ENCODE data around the gene GPI. TPM values are rescaled to one million over a fixed set of nuclear protein-coding genes. Genes with fewer than 3 reads are reported as not detected.
"Not testable (repeated sequence)": the region's sequence is repeated elsewhere in the genome, so short reads cannot be mapped to it uniquely, and the experiment has no call there.

GPI gene
- polyA plus RNA-seq, 1 donor: 159 TPM

DNA sequence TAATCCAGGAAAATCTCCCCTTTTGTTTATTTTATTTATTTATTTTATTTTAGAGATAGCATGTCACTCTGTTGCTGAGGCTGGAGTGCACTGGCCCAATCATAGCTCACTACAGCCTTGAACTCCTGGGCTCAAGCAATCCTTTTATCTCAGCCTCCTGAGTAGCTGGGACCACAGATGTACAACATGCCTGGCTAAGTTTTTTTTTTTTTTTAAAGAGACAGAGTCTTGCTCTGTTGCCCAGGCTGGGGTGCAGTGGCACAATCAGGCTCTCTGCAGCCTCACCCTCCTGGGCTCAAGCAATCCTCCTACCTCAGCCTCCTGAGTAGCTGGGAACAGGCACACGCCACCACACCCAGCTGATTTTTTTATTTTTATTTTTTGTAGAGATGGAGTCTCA is 32.9 kb downstream of the GPI start:
- no peaks in the 10 kb centered on the region for H3K9me3 ChIP-seq (ENCODE audit: control insufficient read depth, low read depth, low read length)
- no peaks in the 10 kb centered on the region for H3K27me3 ChIP-seq (ENCODE audit: control insufficient read depth, insufficient read depth, low read length)
- no peaks in the 10 kb centered on the region for H3K4me1 ChIP-seq (ENCODE audit: control insufficient read depth, insufficient read depth, low read length)
- DNase-seq: no peak
- peaks cover 65% of the 10 kb centered on the region for H3K36me3 ChIP-seq (ENCODE audit: control insufficient read depth, insufficient read depth, low read length)
- no peak overlapping the region for H3K4me3 ChIP-seq (ENCODE audit: low read length)
- no peak overlapping the region for H3K27ac ChIP-seq (ENCODE audit: low read length)
- WGBS (ENCODE audit: insufficient coverage, low lambda C conversion rate): no CpG with 5 or more reads among the region's 1 CpG

DNA sequence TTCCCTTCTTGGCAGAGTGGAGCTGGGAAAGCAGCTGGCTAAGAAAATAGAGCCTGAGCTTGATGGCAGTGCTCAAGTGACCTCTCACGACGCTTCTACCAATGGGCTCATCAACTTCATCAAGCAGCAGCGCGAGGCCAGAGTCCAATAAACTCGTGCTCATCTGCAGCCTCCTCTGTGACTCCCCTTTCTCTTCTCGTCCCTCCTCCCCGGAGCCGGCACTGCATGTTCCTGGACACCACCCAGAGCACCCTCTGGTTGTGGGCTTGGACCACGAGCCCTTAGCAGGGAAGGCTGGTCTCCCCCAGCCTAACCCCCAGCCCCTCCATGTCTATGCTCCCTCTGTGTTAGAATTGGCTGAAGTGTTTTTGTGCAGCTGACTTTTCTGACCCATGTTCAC is 34.9 kb downstream of the GPI start:
- Histone ChIP-seq H3K4me3 (ENCODE audit: low read length) (no peak overlapping the region), H3K27ac (ENCODE audit: low read length) (no peak overlapping the region), H3K27me3 (ENCODE audit: control insufficient read depth, insufficient read depth, low read length) (no peaks in the 10 kb centered on the region), H3K36me3 (ENCODE audit: control insufficient read depth, insufficient read depth, low read length) (peaks cover 49% of the 10 kb centered on the region), H3K4me1 (ENCODE audit: control insufficient read depth, insufficient read depth, low read length) (peaks cover 3% of the 10 kb centered on the region), H3K9me3 (ENCODE audit: control insufficient read depth, low read depth, low read length) (no peaks in the 10 kb centered on the region)
- DNase-seq: no peak
- WGBS (ENCODE audit: insufficient coverage, low lambda C conversion rate): no CpG with 5 or more reads among the region's 9 CpGs

DNA sequence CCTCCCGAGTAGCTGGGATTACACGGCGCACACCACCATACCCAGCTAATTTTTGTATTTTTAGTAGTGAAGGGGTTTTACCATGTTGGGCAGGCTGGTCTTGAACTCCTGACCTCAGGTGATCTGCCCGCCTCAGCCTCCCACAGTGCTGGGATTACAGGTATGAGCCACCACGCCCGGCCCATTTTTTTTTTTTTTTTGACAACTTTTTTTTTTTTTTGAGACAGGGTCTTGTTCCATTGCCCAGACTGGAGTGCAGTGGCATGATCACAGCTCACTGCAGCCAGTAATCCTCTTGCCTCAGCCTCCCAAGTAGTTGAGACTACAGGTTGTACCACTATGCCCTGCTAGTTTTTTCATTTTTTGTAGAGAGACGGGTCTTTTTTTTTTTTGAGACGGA is 35.8 kb downstream of the GPI start:
- not testable (repeated sequence) for H3K9me3 ChIP-seq (ENCODE audit: control insufficient read depth, low read depth, low read length); H3K27me3 ChIP-seq (ENCODE audit: control insufficient read depth, insufficient read depth, low read length); H3K27ac ChIP-seq (ENCODE audit: low read length); DNase-seq; H3K4me3 ChIP-seq (ENCODE audit: low read length); H3K4me1 ChIP-seq (ENCODE audit: control insufficient read depth, insufficient read depth, low read length)
- WGBS (ENCODE audit: insufficient coverage, low lambda C conversion rate): no CpG with 5 or more reads among the region's 8 CpGs
- H3K36me3 ChIP-seq (ENCODE audit: control insufficient read depth, insufficient read depth, low read length): peaks cover 42% of the 10 kb centered on the region

DNA sequence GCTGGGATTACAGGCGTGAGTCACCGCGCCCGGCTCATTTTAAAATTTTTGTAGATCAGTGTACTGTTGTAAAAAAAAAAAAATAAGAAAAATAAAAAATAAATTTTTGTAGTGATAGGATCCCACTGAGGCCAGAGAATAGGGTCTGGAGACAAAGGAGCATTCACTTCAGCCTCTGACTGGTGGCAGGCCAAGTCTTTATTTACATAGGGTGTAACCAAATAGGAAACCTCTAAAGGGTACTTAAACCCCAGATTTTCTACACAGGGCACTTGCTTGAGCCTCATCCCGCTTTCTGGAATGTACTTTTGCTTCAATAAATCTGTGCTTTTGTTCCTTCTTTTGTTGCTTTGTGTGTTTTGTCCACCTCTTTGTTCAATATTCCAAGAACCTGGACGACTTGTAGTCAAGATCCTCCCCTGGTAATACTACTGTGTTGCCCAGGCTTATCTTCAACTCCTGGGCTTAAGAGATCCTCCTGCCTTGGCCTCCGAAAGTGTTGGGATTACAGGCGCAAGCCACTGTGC is 37.1 kb downstream of the GPI start:
- DNase-seq: no peak
- H3K27ac ChIP-seq (ENCODE audit: low read length): no peak overlapping the region
- no peak overlapping the region for H3K4me3 ChIP-seq (ENCODE audit: low read length)
- H3K4me1 ChIP-seq (ENCODE audit: control insufficient read depth, insufficient read depth, low read length): peaks cover 3% of the 10 kb centered on the region
- WGBS (ENCODE audit: insufficient coverage, low lambda C conversion rate): 100% methylated on average over 1 of the region's 8 CpGs
- H3K27me3 ChIP-seq (ENCODE audit: control insufficient read depth, insufficient read depth, low read length): no peaks in the 10 kb centered on the region
- peaks cover 30% of the 10 kb centered on the region for H3K36me3 ChIP-seq (ENCODE audit: control insufficient read depth, insufficient read depth, low read length)
- H3K9me3 ChIP-seq (ENCODE audit: control insufficient read depth, low read depth, low read length): no peaks in the 10 kb centered on the region

DNA sequence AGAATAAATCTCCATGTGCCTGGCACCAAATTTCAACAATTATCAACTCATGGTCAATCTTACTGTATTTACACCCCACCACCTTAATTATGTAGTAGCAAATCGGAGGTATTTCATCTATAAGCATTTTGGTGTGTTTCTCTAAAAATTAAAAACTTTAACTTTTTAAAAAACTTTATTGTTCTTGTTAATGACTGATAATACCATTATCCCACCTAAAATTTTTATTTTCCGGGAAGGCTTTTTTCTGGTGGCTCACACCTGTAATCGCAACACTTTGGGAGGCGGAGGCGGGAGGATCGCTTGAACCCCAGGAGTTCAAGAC is 38.8 kb downstream of the GPI start:
- Histone ChIP-seq H3K27ac (ENCODE audit: low read length) (peak overlapping the region; percentile 51), H3K4me1 (ENCODE audit: control insufficient read depth, insufficient read depth, low read length) (peaks cover 3% of the 10 kb centered on the region), H3K9me3 (ENCODE audit: control insufficient read depth, low read depth, low read length) (no peaks in the 10 kb centered on the region), H3K36me3 (ENCODE audit: control insufficient read depth, insufficient read depth, low read length) (peaks cover 18% of the 10 kb centered on the region), H3K4me3 (ENCODE audit: low read length) (peak overlapping the region; percentile 86), H3K27me3 (ENCODE audit: control insufficient read depth, insufficient read depth, low read length) (no peaks in the 10 kb centered on the region)
- DNase-seq: no peak
- no CpG with 5 or more reads among the region's 6 CpGs for WGBS (ENCODE audit: insufficient coverage, low lambda C conversion rate)

DNA sequence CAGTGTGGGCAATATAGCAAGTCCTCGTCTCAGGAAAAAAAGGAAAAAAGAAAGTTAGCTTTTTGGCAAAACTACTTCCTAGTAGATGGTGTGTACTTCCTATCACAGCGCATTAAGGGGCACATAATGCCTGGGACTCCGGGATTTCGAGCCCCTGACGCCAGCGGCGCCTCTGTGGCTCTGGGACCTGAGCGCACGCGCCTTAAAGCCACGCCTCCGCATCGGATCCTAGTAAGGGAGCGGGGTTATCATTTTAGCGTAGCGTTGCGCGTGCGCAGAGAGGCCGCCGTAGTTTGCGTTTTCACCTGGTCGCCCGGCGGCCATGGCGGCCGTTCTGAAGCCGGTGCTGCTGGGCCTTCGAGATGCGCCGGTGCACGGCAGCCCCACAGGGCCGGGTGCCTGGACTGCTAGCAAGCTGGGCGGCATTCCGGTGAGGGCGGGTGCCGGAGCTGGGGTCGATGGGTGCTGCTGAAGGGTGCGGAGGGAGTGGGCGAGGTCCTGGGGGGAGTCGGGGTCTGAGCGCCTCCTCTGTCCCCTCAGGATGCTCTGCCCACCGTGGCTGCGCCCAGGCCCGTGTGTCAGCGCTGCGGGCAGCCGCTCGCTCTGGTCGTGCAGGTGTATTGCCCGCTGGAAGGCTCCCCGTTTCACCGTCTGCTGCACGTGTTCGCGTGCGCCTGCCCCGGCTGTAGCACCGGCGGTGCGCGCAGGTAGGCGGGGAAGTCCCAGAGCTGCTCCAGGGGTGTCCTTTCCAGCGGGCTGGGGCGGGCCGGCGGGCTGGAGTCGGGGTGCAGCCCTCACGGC is 39.3 kb downstream of the GPI start, which contains the start of gene PDCD2L:
TSS of gene PDCD2L (plus strand) at position 291 of the 801 bp plus-strand sequence. CDS start at position 323, 32 bp downstream.
- DNase-seq: peak; percentile 90 to 92
- Histone ChIP-seq H3K27ac (ENCODE audit: low read length) (peak within 1 kb of the TSS; percentile 51), H3K36me3 (ENCODE audit: control insufficient read depth, insufficient read depth, low read length) (peaks cover 17% of the 10 kb centered on the region), H3K4me3 (ENCODE audit: low read length) (peak within 1 kb of the TSS; percentile 86), H3K4me1 (ENCODE audit: control insufficient read depth, insufficient read depth, low read length) (peaks cover 3% of the 10 kb centered on the region), H3K9me3 (ENCODE audit: control insufficient read depth, low read depth, low read length) (no peaks in the 10 kb centered on the region), H3K27me3 (ENCODE audit: control insufficient read depth, insufficient read depth, low read length) (no peaks in the 10 kb centered on the region)
- 20% methylated on average over 1 of the region's 69 CpGs for WGBS (ENCODE audit: insufficient coverage, low lambda C conversion rate)

DNA sequence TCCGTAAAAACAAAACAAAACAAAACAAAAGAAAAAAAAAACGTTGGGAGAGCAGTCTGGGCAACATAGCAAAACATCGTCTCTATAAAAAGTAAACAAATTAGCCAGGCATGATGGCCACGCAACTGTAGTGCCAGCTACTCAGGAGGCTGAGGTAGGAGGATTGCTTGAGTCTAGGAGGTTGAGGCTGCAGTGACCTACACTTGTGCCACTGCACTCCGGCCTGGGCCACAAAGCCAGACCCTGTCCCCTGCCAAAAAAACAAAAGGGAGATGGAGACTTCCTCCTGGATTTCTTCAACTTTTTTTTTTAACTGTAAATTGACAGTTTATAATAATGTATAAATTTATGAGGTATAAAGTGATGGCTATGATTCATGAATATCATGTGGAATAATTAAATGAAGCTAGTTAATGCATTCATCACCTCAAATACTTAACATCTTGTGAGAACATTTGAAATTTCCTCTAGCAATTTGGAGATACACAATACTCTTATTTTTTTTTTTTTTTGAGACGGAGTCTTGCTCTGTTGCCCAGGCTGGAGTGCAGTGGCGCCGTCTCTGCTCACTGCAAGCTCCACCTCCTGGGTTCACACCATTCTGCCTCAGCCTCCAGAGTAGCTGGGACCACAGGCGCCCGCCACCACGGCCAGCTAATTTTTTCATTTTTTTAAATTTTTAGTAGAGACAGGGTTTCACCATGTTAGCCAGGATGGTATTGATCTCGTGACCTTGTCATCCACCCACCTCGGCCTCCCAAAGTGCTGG is 41.1 kb downstream of the GPI start:
- 93% methylated on average over 3 of the region's 13 CpGs for WGBS (ENCODE audit: insufficient coverage, low lambda C conversion rate)
- no peaks in the 10 kb centered on the region for H3K27me3 ChIP-seq (ENCODE audit: control insufficient read depth, insufficient read depth, low read length)
- peaks cover 3% of the 10 kb centered on the region for H3K4me1 ChIP-seq (ENCODE audit: control insufficient read depth, insufficient read depth, low read length)
- no peak overlapping the region for H3K27ac ChIP-seq (ENCODE audit: low read length)
- no peak overlapping the region for H3K4me3 ChIP-seq (ENCODE audit: low read length)
- H3K36me3 ChIP-seq (ENCODE audit: control insufficient read depth, insufficient read depth, low read length): peaks cover 11% of the 10 kb centered on the region
- DNase-seq: no peak
- no peaks in the 10 kb centered on the region for H3K9me3 ChIP-seq (ENCODE audit: control insufficient read depth, low read depth, low read length)

DNA sequence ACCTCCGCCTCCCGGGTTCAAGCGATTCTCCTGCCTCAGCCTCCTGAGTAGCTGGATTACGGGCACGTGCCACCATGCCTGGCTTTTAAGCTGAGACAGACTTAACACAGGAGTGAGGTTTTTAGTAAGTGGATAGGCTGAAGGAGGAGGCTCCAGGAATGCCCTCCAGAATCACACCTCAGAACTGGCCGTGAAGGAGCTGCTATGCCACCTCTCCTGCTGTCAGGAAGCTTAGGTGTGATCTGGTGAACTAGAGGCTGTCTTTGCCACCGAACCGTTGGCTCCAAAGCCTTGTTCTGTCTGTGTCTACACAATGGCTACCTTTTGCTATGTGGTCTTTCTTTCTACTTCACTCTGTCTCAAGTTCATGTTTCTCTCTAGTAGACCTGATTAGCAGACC is 43.4 kb downstream of the GPI start:
- Histone ChIP-seq H3K36me3 (ENCODE audit: control insufficient read depth, insufficient read depth, low read length) (peaks cover 14% of the 10 kb centered on the region), H3K27ac (ENCODE audit: low read length) (no peak overlapping the region), H3K4me1 (ENCODE audit: control insufficient read depth, insufficient read depth, low read length) (peaks cover 3% of the 10 kb centered on the region), H3K27me3 (ENCODE audit: control insufficient read depth, insufficient read depth, low read length) (no peaks in the 10 kb centered on the region), H3K9me3 (ENCODE audit: control insufficient read depth, low read depth, low read length) (no peaks in the 10 kb centered on the region), H3K4me3 (ENCODE audit: low read length) (no peak overlapping the region)
- no peak for DNase-seq
- no CpG with 5 or more reads among the region's 8 CpGs for WGBS (ENCODE audit: insufficient coverage, low lambda C conversion rate)

DNA sequence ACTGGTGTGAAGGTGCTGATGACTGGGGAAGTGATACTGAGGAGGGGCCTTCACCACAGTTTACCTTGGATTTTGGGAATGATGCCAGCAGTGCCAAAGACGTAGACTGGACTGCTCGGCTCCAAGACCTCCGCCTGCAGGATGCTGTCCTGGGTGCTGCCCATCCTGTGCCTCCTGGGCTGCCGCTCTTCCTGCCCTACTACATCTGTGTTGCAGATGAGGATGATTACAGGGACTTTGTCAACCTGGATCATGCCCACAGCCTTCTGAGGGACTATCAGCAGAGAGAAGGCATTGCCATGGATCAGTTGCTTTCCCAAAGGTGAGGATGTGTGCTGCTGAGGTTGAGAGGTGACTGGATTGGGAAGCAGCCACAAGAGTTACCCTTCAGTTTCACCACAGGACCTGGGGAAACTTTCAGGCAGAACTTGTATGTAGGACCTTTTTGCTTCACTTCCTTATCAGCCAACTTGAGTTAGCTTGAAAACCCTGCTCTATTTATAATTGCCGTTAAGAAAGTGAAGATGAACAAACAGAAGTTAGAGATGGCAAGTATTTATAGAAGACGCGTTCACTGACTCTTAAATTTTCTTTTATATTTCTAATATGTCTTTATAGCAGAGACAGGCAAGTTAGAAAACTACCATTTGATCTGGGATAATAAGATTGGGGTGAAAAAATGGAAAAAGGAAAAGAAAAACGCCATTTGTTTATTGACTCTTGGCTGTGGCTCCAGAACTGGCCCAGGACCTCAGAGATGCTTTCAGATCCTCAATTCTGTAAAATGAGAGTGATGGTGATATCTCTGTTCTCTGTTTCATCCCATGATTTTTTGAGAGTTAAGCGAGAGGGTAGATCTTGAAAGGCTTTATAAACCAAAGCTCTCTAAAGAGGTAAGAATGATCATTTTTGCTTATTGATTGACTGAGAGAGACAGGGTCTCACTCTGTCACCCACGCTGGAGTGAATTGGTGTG is 44.5 kb downstream of the GPI start:
- WGBS (ENCODE audit: insufficient coverage, low lambda C conversion rate): 87% methylated on average over 3 of the region's 10 CpGs
- Histone ChIP-seq H3K4me3 (ENCODE audit: low read length) (no peak overlapping the region), H3K27ac (ENCODE audit: low read length) (no peak overlapping the region), H3K36me3 (ENCODE audit: control insufficient read depth, insufficient read depth, low read length) (peaks cover 19% of the 10 kb centered on the region), H3K27me3 (ENCODE audit: control insufficient read depth, insufficient read depth, low read length) (no peaks in the 10 kb centered on the region), H3K4me1 (ENCODE audit: control insufficient read depth, insufficient read depth, low read length) (no peaks in the 10 kb centered on the region), H3K9me3 (ENCODE audit: control insufficient read depth, low read depth, low read length) (no peaks in the 10 kb centered on the region)
- DNase-seq: no peak

DNA sequence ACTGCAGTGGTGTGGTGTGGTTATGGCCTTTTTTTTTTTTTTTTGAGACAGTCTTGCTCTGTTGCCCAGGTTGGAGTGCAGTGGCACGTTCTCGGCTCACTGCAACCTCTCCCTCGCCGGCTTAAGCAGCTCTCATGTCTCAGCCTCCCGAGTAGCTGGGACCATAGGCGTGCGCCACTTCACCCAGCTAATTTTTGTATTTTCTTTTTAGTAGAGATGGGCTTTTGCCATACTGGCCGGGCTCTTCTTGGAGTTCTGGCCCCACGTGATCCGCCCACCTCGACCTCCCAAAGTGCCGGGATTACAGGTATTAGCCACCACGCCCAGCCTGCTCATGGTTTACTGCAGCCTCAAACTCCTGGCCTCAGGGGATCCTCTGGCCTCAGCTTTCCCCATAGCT is 46.2 kb downstream of the GPI start:
- H3K4me3 ChIP-seq (ENCODE audit: low read length): no peak overlapping the region
- no peak overlapping the region for H3K27ac ChIP-seq (ENCODE audit: low read length)
- H3K27me3 ChIP-seq (ENCODE audit: control insufficient read depth, insufficient read depth, low read length): no peaks in the 10 kb centered on the region
- H3K9me3 ChIP-seq (ENCODE audit: control insufficient read depth, low read depth, low read length): no peaks in the 10 kb centered on the region
- no peak for DNase-seq
- peaks cover 33% of the 10 kb centered on the region for H3K36me3 ChIP-seq (ENCODE audit: control insufficient read depth, insufficient read depth, low read length)
- no peaks in the 10 kb centered on the region for H3K4me1 ChIP-seq (ENCODE audit: control insufficient read depth, insufficient read depth, low read length)
- WGBS (ENCODE audit: insufficient coverage, low lambda C conversion rate): no CpG with 5 or more reads among the region's 13 CpGs
